Cardiac fibroblast (primary cell): ENCODE measurements around the gene NTN4.

Experiments used
- DNase-seq, 2 donors: peaks; one replicate each; pipeline versions ENCODE4 v3.0.0 to v3.0.0-alpha.2; 2010; ENCODE audit warnings: low read depth in 2 of 2
- H3K4me3 ChIP-seq, 2 donors: replicated peaks in 1 of 2; 1 replicate in 1 of 2; 2 replicates in 1 of 2; pipeline ENCODE4 v1.5.1; 2011; ENCODE audit warnings: low read depth in 2 of 2, low read length in 2 of 2, mild to moderate bottlenecking in 2 of 2, moderate library complexity in 1 of 2
- TF ChIP-seq, protein P1 (sequence below): IDR thresholded peaks from one replicate; pipeline ENCODE4 v1.5.1; 2011; ENCODE audit warnings: low read depth, mild to moderate bottlenecking, low read length, inconsistent platforms

The NTN4 gene

DNA sequence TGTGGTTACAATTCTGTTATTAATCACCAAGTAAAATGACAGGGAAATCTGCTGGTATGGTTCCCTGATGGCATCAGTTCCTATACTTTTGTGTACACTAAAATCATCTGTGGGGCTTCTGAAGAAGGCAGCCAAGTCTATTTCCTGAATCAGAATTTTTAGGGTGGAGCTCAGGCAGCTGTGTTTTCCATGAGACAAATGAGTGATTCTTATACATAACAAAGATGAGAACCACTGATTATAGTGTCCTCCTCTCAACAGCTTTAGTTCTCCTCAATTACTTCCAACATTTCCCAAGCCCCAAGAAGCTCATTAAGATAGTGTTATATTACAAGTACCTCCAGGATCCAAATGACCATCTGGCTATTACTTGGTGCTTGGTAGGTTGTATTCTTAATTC, 174.8 kb downstream of the NTN4 start:
- TF ChIP-seq, protein P1, sequence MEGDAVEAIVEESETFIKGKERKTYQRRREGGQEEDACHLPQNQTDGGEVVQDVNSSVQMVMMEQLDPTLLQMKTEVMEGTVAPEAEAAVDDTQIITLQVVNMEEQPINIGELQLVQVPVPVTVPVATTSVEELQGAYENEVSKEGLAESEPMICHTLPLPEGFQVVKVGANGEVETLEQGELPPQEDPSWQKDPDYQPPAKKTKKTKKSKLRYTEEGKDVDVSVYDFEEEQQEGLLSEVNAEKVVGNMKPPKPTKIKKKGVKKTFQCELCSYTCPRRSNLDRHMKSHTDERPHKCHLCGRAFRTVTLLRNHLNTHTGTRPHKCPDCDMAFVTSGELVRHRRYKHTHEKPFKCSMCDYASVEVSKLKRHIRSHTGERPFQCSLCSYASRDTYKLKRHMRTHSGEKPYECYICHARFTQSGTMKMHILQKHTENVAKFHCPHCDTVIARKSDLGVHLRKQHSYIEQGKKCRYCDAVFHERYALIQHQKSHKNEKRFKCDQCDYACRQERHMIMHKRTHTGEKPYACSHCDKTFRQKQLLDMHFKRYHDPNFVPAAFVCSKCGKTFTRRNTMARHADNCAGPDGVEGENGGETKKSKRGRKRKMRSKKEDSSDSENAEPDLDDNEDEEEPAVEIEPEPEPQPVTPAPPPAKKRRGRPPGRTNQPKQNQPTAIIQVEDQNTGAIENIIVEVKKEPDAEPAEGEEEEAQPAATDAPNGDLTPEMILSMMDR = no peak
- H3K4me3 ChIP-seq = no peak overlapping the region
- peak; percentile 8 to 60 for DNase-seq

DNA sequence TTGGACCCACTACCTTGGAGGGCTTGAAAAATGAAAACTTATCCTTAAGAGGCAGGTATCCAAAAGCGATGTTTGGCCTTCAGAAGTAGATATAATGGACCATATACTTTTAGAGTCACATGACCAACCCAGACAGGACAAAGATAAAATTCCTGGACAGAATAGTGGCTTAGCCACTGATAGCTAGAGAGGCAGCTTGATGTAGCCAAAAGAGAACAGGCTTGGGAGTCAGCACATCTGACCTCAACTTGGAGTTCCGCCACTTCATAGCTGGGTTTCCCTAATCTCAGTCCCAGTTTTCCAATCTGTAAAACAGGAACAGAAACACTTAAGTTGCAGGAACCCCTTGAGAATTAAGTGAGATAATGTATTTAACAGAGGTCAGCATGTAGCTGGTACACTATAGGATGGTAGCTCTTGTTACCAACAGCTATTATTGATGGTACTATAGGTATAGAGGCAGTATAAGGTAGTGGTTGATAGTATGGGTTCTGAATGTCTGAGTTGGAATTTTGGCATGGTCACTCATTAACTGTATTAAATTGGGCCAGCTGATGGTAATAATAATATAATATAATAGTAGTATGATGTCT, 176.1 kb downstream of the NTN4 start:
- no peak overlapping the region for H3K4me3 ChIP-seq
- DNase-seq = peak in 1 of 2 donors; percentile 26
- TF ChIP-seq, protein P1 = no peak

DNA sequence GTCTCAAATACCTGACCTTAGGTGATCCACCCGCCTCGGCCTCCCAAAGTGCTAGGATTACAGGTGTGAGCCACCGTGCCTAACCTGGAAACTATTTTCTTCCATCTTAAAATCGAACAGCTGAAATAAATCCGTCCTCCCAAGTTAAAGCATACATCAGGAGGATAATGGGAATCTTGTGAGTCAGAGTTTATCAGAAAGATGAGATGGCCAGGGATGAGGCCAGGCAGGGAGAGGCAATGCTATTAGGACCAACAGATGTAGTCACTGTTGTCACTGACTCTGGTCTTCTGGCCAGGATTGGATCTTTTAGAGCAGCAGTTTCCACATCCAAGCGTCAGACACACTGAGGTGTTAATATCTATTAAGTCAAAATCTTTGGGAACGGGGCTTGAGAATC, 177.5 kb downstream of the NTN4 start:
- H3K4me3 ChIP-seq = no peak overlapping the region
- TF ChIP-seq, protein P1 = no peak
- DNase-seq = no peak

DNA sequence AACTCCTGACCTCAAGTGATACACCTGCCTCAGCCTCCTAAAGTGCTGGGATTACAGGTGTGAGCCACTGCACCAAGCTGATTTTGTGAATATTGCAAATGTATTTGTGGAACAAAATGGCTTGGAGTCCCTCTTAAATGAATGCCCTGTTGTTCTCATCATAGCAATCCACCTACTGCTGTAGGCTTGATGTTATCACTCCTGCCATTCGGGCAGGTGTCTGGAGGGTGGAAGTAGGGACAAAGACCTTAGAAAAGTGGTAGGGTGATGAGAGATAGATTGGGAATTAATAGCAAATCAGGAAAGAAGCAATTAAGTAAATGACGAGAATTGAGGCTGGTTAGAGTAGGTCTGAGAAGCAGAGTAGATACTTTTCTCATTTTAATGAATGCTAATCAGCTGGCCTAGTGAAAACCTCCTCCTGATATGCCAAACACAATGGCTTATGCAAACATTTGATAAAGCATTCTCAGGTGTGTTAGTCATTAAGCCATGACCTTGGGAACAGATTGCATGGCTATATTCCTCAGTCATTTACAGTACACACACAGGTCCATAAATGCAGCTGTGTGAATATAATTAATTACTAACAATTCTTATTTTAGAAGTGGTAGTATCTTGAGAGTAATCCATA, 178.8 kb downstream of the NTN4 start:
- DNase-seq = peak in 1 of 2 donors; percentile 32
- no peak overlapping the region for H3K4me3 ChIP-seq
- TF ChIP-seq, protein P1 = no peak

DNA sequence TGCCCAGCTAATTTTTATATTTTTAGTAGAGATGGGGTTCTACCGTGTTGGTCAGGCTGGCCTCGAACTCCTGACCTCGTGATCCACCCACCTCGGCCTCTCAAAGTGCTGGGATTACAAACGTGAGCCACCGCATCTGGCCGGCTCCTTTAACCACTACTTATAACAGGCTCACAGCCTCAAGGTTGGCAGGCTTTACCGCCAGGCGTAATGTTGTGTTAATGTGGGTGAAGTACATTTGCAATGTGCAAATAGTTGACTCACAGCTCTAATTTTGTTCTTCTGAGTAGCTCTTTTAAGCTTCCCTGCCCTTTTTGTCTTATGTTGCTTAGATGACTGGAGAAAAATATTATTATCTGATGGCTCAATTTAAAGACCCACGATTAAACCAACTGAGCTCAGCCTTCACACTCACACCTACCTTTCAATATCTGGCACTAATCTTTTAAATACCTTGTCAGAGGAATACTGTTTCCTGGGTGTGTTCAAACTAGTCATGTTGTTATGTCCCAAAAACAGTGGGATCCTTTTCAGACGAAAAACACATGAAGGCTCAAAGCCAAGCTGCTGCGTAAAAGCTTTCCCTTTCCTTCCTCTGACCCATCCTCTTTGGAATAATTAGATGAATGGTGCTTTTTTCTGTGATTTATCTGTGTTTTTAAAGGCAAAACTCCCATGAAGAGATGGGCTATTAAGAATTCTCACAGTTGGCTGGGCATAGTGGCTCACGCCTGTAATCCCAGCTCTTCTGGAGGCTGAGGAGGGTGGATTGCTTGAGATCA, 182.1 kb downstream of the NTN4 start:
- peak; percentile 71 to 93 for DNase-seq

More for the DNA sequence above, 182.1 kb downstream of the NTN4 start:
- H3K4me3 ChIP-seq = no peak overlapping the region
- TF ChIP-seq, protein P1 = no peak
